ENCODE measurements around the gene POLR1B.
"Not testable (repeated sequence)": the region's sequence is repeated elsewhere in the genome, so short reads cannot be mapped to it uniquely, and the experiment has no call there.

POLR1B gene

DNA sequence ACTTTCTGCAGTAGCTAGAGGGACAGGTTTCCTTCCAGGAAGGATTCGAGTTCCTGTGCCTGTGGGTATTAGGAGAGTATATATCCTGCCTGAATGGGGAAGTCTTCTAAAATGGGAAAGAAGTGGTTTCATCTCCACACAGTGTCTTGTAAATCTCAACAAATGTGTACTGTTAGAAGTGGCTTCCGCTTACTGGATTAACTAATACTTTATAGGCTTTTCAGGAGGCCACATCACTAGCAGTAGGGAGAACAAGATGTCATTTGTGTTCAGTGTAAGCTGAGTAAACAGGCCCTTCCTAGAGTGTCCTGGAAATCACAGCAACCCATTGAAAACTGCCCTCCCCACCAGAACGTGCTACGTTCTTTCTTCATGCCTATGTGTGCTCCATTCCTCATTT lies 12.5 kb upstream of the POLR1B start:
- no peak for DNase-seq (ENCODE audit: low read depth)
- H3K4me3 ChIP-seq (ENCODE audit: low read depth, low read length) = no peak overlapping the region
- TF ChIP-seq, protein P1, sequence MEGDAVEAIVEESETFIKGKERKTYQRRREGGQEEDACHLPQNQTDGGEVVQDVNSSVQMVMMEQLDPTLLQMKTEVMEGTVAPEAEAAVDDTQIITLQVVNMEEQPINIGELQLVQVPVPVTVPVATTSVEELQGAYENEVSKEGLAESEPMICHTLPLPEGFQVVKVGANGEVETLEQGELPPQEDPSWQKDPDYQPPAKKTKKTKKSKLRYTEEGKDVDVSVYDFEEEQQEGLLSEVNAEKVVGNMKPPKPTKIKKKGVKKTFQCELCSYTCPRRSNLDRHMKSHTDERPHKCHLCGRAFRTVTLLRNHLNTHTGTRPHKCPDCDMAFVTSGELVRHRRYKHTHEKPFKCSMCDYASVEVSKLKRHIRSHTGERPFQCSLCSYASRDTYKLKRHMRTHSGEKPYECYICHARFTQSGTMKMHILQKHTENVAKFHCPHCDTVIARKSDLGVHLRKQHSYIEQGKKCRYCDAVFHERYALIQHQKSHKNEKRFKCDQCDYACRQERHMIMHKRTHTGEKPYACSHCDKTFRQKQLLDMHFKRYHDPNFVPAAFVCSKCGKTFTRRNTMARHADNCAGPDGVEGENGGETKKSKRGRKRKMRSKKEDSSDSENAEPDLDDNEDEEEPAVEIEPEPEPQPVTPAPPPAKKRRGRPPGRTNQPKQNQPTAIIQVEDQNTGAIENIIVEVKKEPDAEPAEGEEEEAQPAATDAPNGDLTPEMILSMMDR (IDR thresholded peaks at IDR 0.05; ENCODE audit: insufficient read depth, low read depth, low read length, missing control alignments) = no peak

DNA sequence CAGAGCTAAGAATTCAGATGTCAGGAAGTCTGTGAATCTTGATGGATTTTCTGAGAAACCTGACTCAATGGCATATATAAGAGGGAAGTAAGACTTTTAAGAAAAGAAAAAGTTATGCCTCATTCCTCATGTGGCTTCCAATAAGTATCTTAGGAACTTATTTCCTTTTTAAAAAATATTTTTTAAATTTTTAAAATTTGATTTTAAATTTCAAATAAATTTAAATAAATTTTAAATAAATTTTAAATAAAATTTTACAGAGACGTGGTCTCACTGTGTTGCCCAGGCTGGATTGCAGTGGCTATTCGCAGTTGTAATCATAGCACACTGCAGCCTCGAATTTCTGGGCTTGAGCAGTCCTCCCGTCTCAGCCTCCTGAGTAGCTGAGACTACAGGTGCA lies 11.5 kb upstream of the POLR1B start:
- TF ChIP-seq, protein P1 (IDR thresholded peaks at IDR 0.05; ENCODE audit: insufficient read depth, low read depth, low read length, missing control alignments) = no peak
- no peak for DNase-seq (ENCODE audit: low read depth)
- H3K4me3 ChIP-seq (ENCODE audit: low read depth, low read length) = no peak overlapping the region

DNA sequence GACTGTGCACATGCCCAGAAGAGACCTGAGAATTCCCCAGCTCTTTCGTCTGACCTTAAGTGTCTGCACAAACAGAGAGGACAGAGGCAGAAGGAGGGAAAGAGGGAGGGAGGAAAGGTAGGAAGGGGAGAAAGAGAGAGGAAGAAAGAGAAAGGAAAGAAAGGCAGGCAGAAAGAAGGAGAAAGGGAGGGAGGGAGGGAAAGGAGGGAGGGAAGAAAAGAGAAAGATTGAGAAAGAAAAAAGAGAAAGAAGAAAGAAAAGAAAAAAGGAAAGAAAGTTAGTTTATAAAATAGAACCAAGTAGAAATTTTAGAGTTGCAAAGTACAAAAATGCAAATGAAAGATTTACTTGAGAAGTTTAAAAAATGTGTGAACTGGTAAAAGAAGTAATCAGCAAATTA lies 7.4 kb upstream of the POLR1B start:
- TF ChIP-seq, protein P1 (IDR thresholded peaks at IDR 0.05; ENCODE audit: insufficient read depth, low read depth, low read length, missing control alignments) = no peak
- no peak overlapping the region for H3K4me3 ChIP-seq (ENCODE audit: low read depth, low read length)
- no peak for DNase-seq (ENCODE audit: low read depth)

DNA sequence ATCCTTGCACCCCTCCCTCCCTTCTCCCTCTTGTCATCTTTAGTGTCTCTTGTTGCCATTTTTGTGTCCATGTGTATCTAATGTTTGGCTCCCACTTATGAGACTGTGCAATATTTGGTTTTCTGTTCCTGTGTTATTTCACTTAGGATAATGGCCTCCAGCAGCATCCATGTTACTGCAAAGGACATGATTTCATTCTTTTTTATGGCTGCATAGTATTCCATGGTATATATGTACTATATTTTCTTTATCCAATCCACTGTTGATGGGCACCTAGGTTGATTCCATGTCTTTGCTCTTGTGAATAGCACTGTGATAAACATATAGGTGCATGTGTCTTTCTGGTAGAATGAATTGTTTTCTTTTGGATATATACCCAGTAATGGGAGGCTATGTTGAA lies 5.6 kb upstream of the POLR1B start:
- DNase-seq (ENCODE audit: low read depth); H3K4me3 ChIP-seq (ENCODE audit: low read depth, low read length): not testable (repeated sequence)

DNA sequence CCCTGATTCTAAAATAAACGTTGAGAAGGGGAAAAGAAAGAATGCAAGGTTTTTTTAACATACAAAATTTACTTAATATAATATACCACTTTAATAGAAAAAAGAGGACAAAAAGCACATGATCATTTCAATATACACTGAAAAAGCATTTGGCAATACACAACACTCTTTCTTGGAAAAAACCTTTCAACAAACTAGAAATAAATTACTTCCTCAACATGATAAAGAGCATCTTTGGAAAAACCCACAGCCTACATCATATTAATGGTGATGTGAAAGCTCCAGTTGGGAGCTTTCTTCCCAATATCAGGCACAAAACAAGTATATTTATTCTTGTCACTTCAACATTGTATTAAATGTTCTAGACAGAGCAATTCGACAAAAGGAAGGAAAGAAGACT lies 3.0 kb upstream of the POLR1B start:
- no peak for DNase-seq (ENCODE audit: low read depth)
- H3K4me3 ChIP-seq (ENCODE audit: low read depth, low read length) = no peak overlapping the region
- TF ChIP-seq, protein P1 (IDR thresholded peaks at IDR 0.05; ENCODE audit: insufficient read depth, low read depth, low read length, missing control alignments) = no peak

DNA sequence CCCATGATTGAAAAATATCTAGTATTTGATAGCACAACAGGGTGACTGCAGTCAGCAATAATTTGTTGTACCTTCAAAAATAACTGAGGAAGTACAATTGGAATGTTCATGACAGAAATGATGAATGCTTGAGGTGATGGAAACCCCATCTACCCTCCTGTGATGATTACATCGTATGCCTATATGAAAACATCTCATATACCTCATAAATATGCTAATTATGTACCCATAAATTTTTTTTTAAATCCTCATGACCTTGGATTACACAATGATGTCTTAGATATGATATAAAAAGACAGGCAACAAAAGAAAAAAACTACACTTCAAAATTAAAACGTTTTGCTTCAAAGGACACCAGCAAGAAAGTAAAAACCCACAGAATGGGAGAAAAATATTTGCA lies 1.4 kb upstream of the POLR1B start:
- peak overlapping the region; percentile 75 for H3K4me3 ChIP-seq (ENCODE audit: low read depth, low read length)
- no peak for DNase-seq (ENCODE audit: low read depth)
- TF ChIP-seq, protein P1 (IDR thresholded peaks at IDR 0.05; ENCODE audit: insufficient read depth, low read depth, low read length, missing control alignments) = no peak

DNA sequence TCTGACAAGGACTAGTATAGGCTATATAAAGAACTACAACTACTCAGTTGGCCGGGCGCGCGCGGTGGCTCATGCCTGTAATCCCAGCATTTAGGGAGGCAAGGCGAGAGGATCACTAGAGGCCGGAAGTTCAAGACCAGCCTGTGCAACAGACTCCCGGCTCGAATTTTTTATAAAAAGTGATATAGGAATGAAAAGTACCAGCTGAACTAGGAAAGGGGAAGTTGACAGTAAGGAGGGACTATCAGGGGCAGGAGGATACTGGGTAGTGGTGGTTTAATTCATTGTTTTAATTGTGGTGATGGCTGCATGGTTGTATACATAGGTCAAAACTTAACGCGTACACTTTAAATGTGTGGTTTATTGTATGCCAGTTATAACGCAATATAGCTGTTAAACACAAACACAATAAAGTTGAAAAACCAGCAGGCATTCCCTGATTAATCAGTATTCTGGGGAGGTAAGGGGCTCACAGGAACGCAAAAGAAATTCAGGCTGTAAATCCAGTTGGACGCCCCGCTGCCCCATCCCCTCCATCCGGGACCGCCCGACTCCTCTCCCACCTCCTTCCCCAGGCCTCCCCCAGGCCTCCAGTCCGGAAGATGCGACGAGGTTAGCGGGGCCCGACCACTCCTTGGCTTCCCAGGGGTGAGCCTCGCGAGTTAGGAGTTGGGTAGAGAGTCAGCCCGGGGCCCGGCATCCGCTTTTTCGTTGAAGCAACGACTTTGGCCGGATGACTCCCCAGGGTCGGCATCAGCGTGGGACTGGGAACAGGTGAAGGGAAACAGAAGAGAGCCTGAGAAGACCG lies 746 bp upstream of the POLR1B start:
- H3K4me3 ChIP-seq (ENCODE audit: low read depth, low read length) = peak overlapping the region; percentile 75
- TF ChIP-seq, protein P1 (IDR thresholded peaks at IDR 0.05; ENCODE audit: insufficient read depth, low read depth, low read length, missing control alignments) = no peak
- DNase-seq (ENCODE audit: low read depth) = peak; percentile 82
